MM.1S (cell line): ENCODE data around the gene LRG1.

Experiments used
- DNase-seq: peaks from one replicate; pipeline ENCODE4 v3.0.0-alpha.2; 2015
- H2AFZ ChIP-seq: fragments of 300-600 bp; sonication (generic); 2 replicates; pipeline ENCODE4 v1.6.0; 2016; ENCODE audit warnings: antibody characterized with exemption, low read length
- H3F3A ChIP-seq: fragments of 300-600 bp; sonication (generic); 2 replicates; pipeline ENCODE4 v1.6.1; 2016; ENCODE audit warnings: mild to moderate bottlenecking, antibody characterized with exemption, low read length, moderate library complexity, mixed read lengths; ENCODE audit not compliant: insufficient read depth
- H3K27ac ChIP-seq: fragments of 300-600 bp; sonication (generic); 2 replicates; pipeline ENCODE4 v1.5.1; 2016; ENCODE audit warnings: mild to moderate bottlenecking, low read length
- H3K27me3 ChIP-seq: fragments of 300-600 bp; sonication (generic); replicated peaks from 2 replicates; pipeline ENCODE4 v1.6.0; 2016; ENCODE audit warnings: low read length; ENCODE audit not compliant: insufficient read depth
- H3K36me3 ChIP-seq: fragments of 300-600 bp; sonication (generic); replicated peaks from 2 replicates; pipeline ENCODE4 v1.6.1; 2016; ENCODE audit warnings: mild to moderate bottlenecking, low read length, mixed read lengths; ENCODE audit not compliant: insufficient read depth
- H3K4me1 ChIP-seq: fragments of 300-600 bp; sonication (generic); 2 replicates; pipeline ENCODE4 v1.6.1; 2016; ENCODE audit warnings: low read length, mixed read lengths
- H3K4me2 ChIP-seq: fragments of 300-600 bp; sonication (generic); 2 replicates; pipeline ENCODE4 v1.6.0; 2016; ENCODE audit warnings: low read depth, low read length
- H3K4me3 ChIP-seq: fragments of 300-600 bp; sonication (generic); 2 replicates; pipeline ENCODE4 v1.5.1; 2016; ENCODE audit warnings: low read length, mixed read lengths
- H3K79me2 ChIP-seq: fragments of 300-600 bp; sonication (generic); 2 replicates; pipeline ENCODE4 v1.6.1; 2016; ENCODE audit warnings: mixed run types, low read length, mixed read lengths
- H3K9ac ChIP-seq: fragments of 300-600 bp; sonication (generic); 2 replicates; pipeline ENCODE4 v1.6.1; 2016; ENCODE audit warnings: low read length, mixed read lengths
- H3K9me2 ChIP-seq: fragments of 300-600 bp; sonication (generic); replicated peaks from 2 replicates; pipeline ENCODE4 v1.6.1; 2016; ENCODE audit warnings: mild to moderate bottlenecking, low read length, mixed read lengths; ENCODE audit not compliant: insufficient read depth
- H3K9me3 ChIP-seq: fragments of 300-600 bp; sonication (generic); replicated peaks from 2 replicates; pipeline ENCODE4 v1.6.1; 2016; ENCODE audit warnings: mild to moderate bottlenecking, low read length, mixed read lengths; ENCODE audit not compliant: insufficient read depth
- H4K20me1 ChIP-seq: fragments of 300-600 bp; sonication (generic); 2 replicates; pipeline ENCODE4 v1.6.1; 2016; ENCODE audit warnings: mild to moderate bottlenecking, low read length, moderate library complexity, mixed read lengths; ENCODE audit not compliant: insufficient read depth
- CTCF ChIP-seq: fragments of 300-600 bp; sonication (generic); IDR thresholded peaks from 2 replicates; pipeline ENCODE4 v1.5.1; 2016; ENCODE audit warnings: antibody characterized with exemption, low read length, mixed read lengths
- EZH2 ChIP-seq: fragments of 300-600 bp; sonication (generic); optimal IDR thresholded peaks from 2 replicates; pipeline ENCODE3; 2017; ENCODE audit warnings: low read depth, mild to moderate bottlenecking, antibody characterized with exemption, low read length, mixed read lengths
- EZH2phosphoT487 ChIP-seq: fragments of 300-600 bp; sonication (generic); IDR thresholded peaks from 2 replicates; pipeline ENCODE4 v1.6.1; 2018; ENCODE audit warnings: antibody characterized with exemption, low read length

The LRG1 gene

GRCh38 chr19:4491446-4491845, 48.4 kb downstream of the LRG1 start:
- no peak overlapping the region for H3K4me2 ChIP-seq
- no peaks in the 10 kb centered on the region for H3K9me3 ChIP-seq
- no peak overlapping the region for H2AFZ ChIP-seq
- no peaks in the 10 kb centered on the region for H3F3A ChIP-seq
- no peaks in the 10 kb centered on the region for H3K36me3 ChIP-seq
- no peaks in the 10 kb centered on the region for H3K9me2 ChIP-seq
- H3K4me1 ChIP-seq, result no peaks in the 10 kb centered on the region
- DNase-seq, result no peak
- no peak overlapping the region for H3K27ac ChIP-seq
- H3K79me2 ChIP-seq, result no peaks in the 10 kb centered on the region
- no peaks in the 10 kb centered on the region for H4K20me1 ChIP-seq
- H3K27me3 ChIP-seq, result no peaks in the 10 kb centered on the region
- no peak for TF ChIP-seq EZH2phosphoT487
- no peak for TF ChIP-seq CTCF
- no peak for TF ChIP-seq EZH2
- no peak overlapping the region for H3K4me3 ChIP-seq
- H3K9ac ChIP-seq, result no peak overlapping the region

- Histone ChIP-seq H4K20me1 (no peaks in the 10 kb centered on the region), H3K4me2 (no peak overlapping the region), H3K4me1 (no peaks in the 10 kb centered on the region), H3K9me2 (no peaks in the 10 kb centered on the region), H3K27me3 (no peaks in the 10 kb centered on the region), H3K79me2 (no peaks in the 10 kb centered on the region), H3K9me3 (no peaks in the 10 kb centered on the region), H3K9ac (no peak overlapping the region), H3K27ac (no peak overlapping the region), H3F3A (no peaks in the 10 kb centered on the region), H3K4me3 (no peak overlapping the region), H2AFZ (no peak overlapping the region), H3K36me3 (no peaks in the 10 kb centered on the region)
- no peak for TF ChIP-seq EZH2phosphoT487
- no peak for TF ChIP-seq CTCF
- no peak for DNase-seq
Measured at GRCh38 chr19:4488496-4488895, 51.3 kb downstream of the LRG1 start.

GRCh38 chr19:4487572-4487971, 52.3 kb downstream of the LRG1 start:
- Histone ChIP-seq H3F3A (no peaks in the 10 kb centered on the region), H3K36me3 (no peaks in the 10 kb centered on the region), H2AFZ (no peak overlapping the region), H3K4me2 (no peak overlapping the region), H3K27me3 (no peaks in the 10 kb centered on the region), H3K4me3 (no peak overlapping the region), H3K9me3 (no peaks in the 10 kb centered on the region), H3K79me2 (no peaks in the 10 kb centered on the region), H3K9me2 (no peaks in the 10 kb centered on the region), H3K27ac (no peak overlapping the region), H3K4me1 (no peaks in the 10 kb centered on the region), H3K9ac (no peak overlapping the region), H4K20me1 (no peaks in the 10 kb centered on the region)
- no peak for TF ChIP-seq EZH2
- no peak for TF ChIP-seq CTCF
- no peak for TF ChIP-seq EZH2phosphoT487
- DNase-seq, result no peak
